ENCODE results near the gene HDAC9.
"Not testable (repeated sequence)": the region's sequence is repeated elsewhere in the genome, so short reads cannot be mapped to it uniquely, and the experiment has no call there.

HDAC9 gene

DNA sequence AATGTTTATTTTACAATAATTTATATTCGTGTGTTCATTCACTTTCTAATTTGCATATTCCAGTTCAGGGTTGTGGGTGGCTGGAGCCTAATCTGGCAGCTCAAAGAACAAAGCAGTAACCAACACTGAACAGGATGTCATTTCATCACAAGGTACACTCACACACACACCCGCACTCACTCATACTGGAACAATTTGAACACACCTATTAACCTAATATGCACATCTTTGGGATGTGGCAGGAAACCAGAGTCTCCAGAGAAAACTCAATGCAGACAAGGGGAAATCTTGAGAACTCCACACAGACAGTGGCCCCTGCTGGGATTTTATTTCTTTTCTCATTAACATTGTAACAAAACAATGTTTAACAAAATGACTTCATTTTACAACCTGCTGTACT is 524.5 kb downstream of the HDAC9 start:
- no peak for DNase-seq (ENCODE audit: low read depth in 2 of 2)

DNA sequence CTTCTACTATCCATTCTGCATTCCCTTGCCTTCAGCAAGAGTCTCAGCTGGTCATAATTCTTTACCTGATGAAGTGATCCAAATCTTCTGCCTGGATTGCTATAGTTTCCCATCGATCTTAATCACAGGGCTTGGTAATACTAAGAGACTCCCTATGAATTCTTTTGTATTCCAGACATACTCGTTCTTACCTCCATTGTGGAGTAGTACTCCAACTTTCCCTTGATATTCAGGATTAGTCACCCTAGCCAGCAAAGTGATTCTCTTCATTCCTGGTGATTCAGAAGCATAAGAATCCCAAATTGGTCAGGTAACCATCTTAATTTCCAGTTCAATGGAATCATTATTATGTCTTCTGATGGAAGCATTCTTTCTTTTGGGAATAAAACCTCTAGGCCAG is 525.2 kb downstream of the HDAC9 start:
- DNase-seq (ENCODE audit: low read depth in 2 of 2), result no peak

GRCh38 chr7:19023477-19023876 is 527.9 kb downstream of the HDAC9 start:
- DNase-seq (ENCODE audit: low read depth in 2 of 2), result no peak

DNA sequence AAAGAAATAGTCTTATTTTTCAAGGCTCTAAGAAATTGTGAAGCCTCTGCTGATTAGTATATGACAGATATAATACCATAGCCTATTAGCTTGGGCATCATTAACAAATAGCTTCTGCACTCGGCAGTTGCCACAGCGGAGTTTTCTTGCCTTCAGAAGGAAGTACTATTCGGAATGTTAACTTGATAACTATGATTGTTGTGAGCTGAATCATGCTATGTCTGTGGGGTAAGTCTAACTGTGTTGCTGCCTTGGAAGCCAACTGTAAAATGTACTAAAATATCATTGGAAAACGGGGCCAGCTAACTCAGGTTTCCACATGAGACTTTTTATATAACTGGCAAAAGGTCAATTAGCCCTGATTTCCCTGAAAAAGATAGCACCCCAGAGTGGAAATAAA is 528.7 kb downstream of the HDAC9 start:
- DNase-seq (ENCODE audit: low read depth in 2 of 2), result no peak

- no peak for DNase-seq (ENCODE audit: low read depth in 2 of 2)
Observed at GRCh38 chr7:19026888-19027287, 531.3 kb downstream of the HDAC9 start.

DNA sequence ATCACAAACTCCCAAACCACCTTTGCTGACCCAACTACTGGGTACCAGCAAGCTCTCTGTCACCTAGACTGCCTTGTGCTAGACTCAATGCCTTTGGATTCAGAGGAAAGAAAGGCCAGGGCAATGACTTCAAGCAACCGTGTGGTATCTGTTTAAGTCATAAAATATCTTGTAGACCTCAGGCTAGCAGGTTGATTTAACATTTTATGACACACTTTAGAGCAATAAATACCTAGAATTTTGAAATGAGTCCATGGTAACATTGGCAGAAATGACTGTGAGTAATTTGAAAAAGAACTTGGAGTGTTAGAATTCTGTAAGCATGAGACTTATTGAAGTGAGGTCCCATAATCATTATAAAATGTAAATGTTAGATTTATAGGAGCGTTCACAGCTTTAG is 534.7 kb downstream of the HDAC9 start:
- no peak for DNase-seq (ENCODE audit: low read depth in 2 of 2)

- DNase-seq (ENCODE audit: low read depth in 2 of 2), result not testable (repeated sequence)
Observed at GRCh38 chr7:19032942-19033341, 537.4 kb downstream of the HDAC9 start.

DNA sequence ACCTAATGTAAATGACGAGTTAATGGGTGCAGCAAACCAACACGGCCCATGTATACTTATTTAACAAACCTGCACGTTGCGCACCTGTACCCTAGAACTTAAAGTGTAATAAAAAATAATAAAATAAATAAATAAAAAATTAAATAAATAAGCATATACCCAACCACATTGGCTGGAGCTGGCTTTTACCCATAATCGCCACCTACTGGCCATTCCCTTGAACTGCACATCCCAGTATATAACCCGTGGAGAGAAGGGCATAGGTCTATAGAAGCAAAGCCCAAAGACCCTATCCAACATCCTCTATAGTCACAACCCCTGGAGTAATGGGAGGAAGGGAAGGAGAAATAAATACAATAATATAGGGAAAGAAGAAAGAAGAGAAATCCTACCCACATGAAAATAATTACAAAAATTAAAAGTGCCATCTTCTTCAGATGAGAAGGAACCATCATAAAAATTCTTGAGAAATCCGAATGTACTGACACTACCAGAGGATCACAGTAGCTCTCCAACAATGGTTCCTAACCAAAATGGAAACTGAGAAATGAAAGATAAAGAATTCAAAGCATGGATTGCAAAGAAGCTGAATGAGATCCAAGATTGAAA is 556.3 kb downstream of the HDAC9 start:
- peak in 1 of 2 donors; percentile 1 for DNase-seq (ENCODE audit: low read depth in 2 of 2)

Data from stimulated activated CD4-positive, alpha-beta T cell treated with anti-CD3 and anti-CD28 coated beads, Interleukin-1b, Interleukin-23, amount 100 ng/mL, for 4 hours (primary cell).